NCI-H510A (cell line): ENCODE measurements around the gene PPP1R14B.
"Not testable (repeated sequence)": the region's sequence is repeated elsewhere in the genome, so short reads cannot be mapped to it uniquely, and the experiment has no call there.

ENCODE experiments used
- DNase-seq: peaks from one replicate; lab custom pipeline; 2025; lab: John Stamatoyannopoulos, UW

PPP1R14B gene

GRCh38 chr11:64260147-64260708, 13.5 kb upstream of the PPP1R14B start:
- no peak for DNase-seq

- DNase-seq: no peak
These were observed 12.9 kb upstream of the PPP1R14B start for GRCh38 chr11:64259533-64260067.

GRCh38 chr11:64258946-64259532, 12.3 kb upstream of the PPP1R14B start:
- no peak for DNase-seq

- no peak for DNase-seq
These were observed 11.6 kb upstream of the PPP1R14B start for GRCh38 chr11:64258356-64258755.

- no peak for DNase-seq
These were observed 9.6 kb upstream of the PPP1R14B start for GRCh38 chr11:64256300-64256699.

GRCh38 chr11:64255135-64256128, 8.7 kb upstream of the PPP1R14B start:
- no peak for DNase-seq

- no peak for DNase-seq
These were observed 7.6 kb upstream of the PPP1R14B start for GRCh38 chr11:64254326-64254725.

GRCh38 chr11:64253481-64253880, 6.7 kb upstream of the PPP1R14B start:
- no peak for DNase-seq

GRCh38 chr11:64253043-64253442, 6.3 kb upstream of the PPP1R14B start:
- DNase-seq: no peak

GRCh38 chr11:64252003-64252872, 5.5 kb upstream of the PPP1R14B start:
- no peak for DNase-seq

GRCh38 chr11:64251753-64252002, 4.9 kb upstream of the PPP1R14B start:
- no peak for DNase-seq

GRCh38 chr11:64251016-64251752, 4.4 kb upstream of the PPP1R14B start, which contains the start of gene PLCB3:
TSS of gene PLCB3 (plus strand) at chr11:64251530. CDS start at chr11:64251650, 120 bp downstream.
- DNase-seq: no peak

- no peak for DNase-seq
These were observed 3.8 kb upstream of the PPP1R14B start for GRCh38 chr11:64250415-64251015.

GRCh38 chr11:64249563-64250414, 3.0 kb upstream of the PPP1R14B start:
- DNase-seq: no peak

- DNase-seq: no peak
These were observed 2.3 kb upstream of the PPP1R14B start for GRCh38 chr11:64249038-64249437.

GRCh38 chr11:64248578-64248977, 1.8 kb upstream of the PPP1R14B start:
- DNase-seq: no peak

GRCh38 chr11:64247729-64248531, 1.2 kb upstream of the PPP1R14B start:
- DNase-seq: no peak

GRCh38 chr11:64246621-64246870, 197 bp downstream of the PPP1R14B start:
- not testable (repeated sequence) for DNase-seq
